HG03571 (cell line): Measurements from ENCODE around the gene SRP14.
A peak's percentile ranks its signal among the peaks of the same experiment; 100 is the strongest.

ENCODE experiments used
- ATAC-seq: cut with Tn5 transposase; IDR thresholded peaks from one replicate; pipeline ENCODE4 v1.9.1; 2021; ENCODE audit not compliant: unreplicated experiment

SRP14 gene

DNA sequence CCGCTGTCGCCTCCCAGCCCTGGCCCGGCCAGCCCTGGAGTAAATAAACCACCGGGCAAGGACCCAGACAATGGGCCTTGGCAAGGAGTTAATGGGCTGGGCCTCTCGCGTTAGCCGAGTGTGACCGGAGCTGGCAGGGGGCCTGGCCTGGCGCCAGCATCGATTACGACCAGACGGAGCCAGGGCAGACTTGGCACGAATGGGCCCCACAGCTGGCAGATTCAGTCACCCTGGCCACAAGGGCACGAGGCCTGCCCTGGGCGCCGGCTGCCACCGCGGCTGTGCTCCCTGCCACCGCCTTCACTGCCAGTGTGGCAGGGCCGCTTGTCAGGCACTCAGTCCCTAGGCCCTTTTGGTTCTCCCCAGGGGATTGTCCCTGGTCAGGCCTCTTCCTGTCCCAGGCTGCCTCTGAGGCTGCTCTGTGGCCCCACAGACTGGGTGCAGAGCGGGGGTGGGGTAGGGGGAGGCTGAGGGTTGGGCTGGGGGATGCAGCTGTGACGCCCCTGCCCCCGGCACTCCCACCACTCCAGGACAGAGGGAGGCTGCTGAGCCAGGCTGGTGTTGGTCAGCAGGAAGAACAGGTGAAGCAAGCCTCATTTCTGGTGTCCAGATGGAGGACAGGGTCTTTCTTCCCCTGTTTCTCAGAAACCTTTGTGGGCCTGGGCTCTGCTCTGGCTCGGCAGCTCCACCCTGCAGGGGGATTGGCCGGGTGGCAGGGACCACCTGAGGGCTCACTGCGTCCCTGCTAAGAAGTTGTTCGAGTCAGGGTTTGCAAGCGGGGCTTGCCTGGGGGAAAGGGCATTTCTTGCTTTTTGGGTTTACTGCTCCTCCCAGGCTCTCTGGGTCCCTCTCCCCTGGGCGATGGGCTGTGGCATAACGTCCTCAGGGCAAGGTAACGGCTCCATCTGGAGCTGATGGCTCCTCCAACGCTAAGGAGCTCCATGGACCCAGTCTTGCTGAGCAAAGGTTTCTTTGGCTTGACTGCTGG is 30.5 kb upstream of the SRP14 start:
- peak; percentile 80 for ATAC-seq

DNA sequence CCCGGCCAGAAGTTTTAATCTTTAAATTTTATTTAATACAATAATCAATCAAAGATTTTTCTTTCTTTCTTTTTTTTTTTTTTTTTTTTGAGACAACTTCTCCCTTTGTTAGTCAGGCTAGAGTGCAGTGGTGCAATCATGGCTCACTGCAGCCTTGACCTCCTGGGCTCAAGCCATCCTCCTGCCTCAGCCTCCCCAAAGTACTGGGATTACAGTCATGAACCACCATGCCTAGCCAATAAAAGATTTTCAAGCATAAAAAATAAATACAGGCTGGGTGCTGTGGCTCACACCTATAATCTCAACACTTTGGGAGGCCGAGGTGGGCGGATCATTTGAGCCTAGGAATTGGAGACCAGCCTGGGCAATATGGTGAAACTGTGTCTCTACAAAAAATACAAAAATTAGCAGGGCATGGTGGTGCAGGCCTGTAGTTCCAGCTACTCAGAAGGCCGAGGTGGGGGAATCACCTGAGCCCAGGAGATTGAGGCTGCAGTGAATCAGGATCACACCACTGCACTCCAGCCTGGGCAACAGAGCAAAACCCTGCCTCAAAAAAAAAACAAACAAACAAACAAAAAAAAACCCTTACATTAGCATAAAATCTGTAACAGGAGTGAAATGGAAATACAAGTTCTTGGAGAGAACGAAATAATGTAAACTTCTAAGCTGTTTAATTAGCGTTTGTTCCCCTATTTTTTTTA is 29.1 kb upstream of the SRP14 start:
- ATAC-seq, result no peak

GRCh38 chr15:40066589-40066988 is 27.6 kb upstream of the SRP14 start:
- no peak for ATAC-seq

DNA sequence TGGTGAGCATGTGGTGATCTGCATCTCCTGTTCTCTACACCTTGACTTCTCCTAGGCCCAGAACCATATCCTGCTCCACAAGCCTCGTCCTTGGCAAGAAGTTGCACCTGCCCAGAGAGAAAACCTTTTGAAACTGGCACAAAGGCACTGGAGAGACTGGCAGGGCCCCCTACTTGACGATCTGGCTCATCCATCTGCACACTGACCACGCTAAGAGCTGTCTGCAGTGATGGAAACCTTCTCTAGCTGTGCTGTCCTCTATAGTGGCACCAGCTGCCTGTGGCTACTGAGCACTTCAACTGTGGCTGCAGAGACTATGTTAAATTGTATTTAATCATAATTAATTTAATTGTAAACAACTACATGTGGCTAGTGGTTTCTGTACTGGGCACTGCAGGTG is 26.2 kb upstream of the SRP14 start:
- no peak for ATAC-seq

DNA sequence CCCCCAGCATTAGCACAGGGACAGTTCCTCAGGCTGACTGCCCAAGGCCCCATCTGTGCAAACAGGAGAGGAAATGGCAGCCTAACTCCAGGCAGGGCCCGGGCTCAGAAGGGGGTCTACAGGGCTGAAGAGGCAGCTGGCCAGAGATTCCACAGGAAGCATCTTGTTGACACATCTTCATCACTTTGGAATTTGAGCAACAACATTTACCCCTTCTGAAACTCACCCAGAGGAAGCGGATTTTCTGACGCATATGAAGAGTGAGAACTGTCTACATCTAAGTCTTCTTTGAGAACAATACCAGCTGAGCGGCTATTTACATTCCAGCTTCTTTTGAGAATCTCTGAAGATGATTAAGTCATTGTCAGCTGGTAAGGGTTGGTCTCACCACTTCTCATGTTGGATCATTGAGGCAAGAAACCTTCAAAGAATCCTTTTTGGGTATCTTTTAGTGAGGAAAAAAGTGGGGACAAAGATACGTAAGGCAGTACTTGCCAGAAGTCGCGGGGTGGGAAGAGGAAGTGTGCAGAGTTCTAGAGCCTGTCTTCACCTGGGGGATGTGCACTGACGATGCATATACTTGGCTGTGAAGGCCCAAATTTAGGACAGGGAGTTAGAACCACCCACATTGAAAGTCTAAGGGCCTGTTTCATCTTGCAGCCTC is 25.4 kb upstream of the SRP14 start:
- peak; percentile 39 for ATAC-seq

DNA sequence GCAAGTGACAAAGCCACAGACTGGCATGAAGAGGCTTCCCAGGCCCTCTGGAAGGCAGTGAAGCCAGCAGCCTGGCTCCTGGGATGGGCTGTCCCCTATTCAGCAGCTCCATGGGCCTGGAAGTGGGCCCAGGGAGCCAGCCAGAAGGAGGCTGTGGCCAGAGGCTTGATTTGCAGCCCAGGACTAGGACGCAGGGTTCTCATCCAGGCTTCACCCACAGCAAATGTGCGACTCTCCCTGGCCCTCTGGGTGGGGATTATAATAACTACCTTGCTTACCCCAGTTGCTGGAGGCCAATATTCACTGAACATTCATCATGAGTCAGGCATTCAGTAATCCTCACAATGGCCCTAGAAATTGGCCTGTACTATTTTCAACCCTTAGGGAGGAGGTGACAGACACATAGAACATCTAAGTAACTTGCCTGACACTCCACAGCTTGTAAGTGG is 24.6 kb upstream of the SRP14 start:
- ATAC-seq, result no peak

GRCh38 chr15:40062816-40063562 is 24.0 kb upstream of the SRP14 start:
- ATAC-seq, result no peak

GRCh38 chr15:40061212-40061901 is 22.4 kb upstream of the SRP14 start:
- ATAC-seq, result peak; percentile 51

- ATAC-seq, result no peak
These were observed 21.4 kb upstream of the SRP14 start for GRCh38 chr15:40060236-40060961.

DNA sequence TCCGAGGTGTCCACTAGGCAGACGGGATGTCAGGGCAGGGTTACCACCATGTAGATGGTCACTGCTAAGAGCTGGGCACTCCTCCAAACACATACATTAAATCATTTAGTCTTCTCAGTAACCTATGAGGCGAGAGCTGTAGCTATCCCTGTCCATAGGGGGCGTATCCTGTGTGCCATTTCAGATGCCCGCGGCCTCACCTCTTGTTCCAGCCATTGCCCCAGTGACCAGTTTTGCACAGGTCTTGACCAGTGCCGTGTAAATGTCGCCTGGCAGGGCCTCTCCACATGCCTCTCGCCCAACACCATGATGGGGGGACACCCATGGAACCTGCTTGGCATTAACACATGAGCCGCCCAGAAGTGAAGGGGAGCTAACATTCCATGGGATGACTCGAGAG is 20.8 kb upstream of the SRP14 start:
- no peak for ATAC-seq

DNA sequence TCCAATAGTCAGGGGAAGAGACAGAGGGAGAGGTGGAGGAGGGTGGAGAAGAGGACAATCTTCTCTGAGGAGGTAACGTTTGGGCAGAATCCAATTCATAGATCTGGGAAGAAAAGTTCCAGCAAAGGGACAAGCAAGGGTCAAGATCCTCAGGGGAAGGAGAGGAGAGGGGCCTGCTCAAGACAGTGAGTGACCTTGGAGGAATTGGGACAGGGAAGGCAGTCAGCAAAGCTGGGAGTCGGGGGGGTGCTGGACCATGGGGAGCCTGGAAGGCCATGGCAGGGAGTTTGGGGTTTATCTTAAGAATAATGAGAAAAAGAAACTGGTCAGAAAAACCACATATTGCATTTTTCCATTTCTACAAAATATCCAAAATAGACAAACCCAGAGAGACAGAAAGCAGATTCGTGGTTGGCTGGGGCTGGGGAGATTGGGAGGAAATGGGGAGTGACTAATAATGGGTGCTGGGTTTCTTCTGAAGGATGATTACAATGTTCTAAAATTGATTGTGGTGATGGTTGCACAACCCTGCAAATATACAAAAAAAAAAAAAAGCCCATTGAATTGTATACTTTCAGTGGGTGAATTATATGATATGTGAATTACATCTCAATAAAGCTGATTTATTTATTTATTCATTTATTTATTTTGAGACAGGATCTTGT is 19.6 kb upstream of the SRP14 start:
- ATAC-seq, result no peak

GRCh38 chr15:40055576-40056293 is 16.8 kb upstream of the SRP14 start:
- ATAC-seq, result no peak

- peak; percentile 68 for ATAC-seq
These were observed 16.0 kb upstream of the SRP14 start for GRCh38 chr15:40054855-40055575.

GRCh38 chr15:40054605-40054854 is 15.5 kb upstream of the SRP14 start:
- ATAC-seq, result peak; percentile 33

GRCh38 chr15:40053831-40054604 is 15.0 kb upstream of the SRP14 start:
- ATAC-seq, result peak; percentile 21

- no peak for ATAC-seq
These were observed 14.3 kb upstream of the SRP14 start for GRCh38 chr15:40053079-40053830.

DNA sequence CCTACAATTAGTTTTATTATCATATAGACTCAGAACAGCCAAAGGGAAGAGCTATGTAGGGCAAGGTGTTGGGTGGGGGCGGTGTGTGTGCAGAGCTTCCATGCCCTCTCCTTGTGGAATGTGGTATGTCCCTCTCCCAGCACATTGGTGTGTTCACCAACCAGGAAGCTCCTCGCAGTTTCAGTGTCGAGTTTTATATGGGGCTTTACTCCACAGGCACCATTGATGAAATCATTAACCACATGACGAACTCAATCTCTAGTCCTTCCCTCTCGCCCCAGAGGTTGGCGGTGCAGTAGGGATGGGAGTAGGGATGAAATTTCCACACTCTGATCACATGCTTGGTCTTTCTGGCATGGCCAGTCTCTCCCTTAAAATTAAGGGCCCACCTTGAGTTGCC is 13.6 kb upstream of the SRP14 start:
- ATAC-seq, result no peak
